OCI-LY3 (cell line): ENCODE data around the gene OTOGL.

Experiments
- CTCF ChIP-seq: fragments of 200-600, 300-600 bp; sonication (generic); IDR thresholded peaks from 2 replicates; pipeline ENCODE4 v1.5.1; 2014; ENCODE audit warnings: antibody characterized with exemption, low read length, low read depth
- EZH2phosphoT487 ChIP-seq: fragments of 200-600 bp; shearing (Covaris generic); IDR thresholded peaks from 2 replicates; pipeline ENCODE4 v1.6.1; 2018; ENCODE audit warnings: antibody characterized with exemption, mixed run types, low read depth

GRCh38 chr12:80170915-80171314 is 71.6 kb downstream of the OTOGL start:
- no peak for TF ChIP-seq CTCF
- TF ChIP-seq EZH2phosphoT487, result no peak
